ENCODE data around the gene WBP2NL.

GRCh38 chr22:42022162-42022847, 23.7 kb downstream of the WBP2NL start:
- no peak for TF ChIP-seq REST (IDR thresholded peaks at IDR 0.05; ENCODE audit: insufficient replicate concordance, low read depth)
- no peak for TF ChIP-seq POLR2AphosphoS5 (IDR thresholded peaks at IDR 0.05; ENCODE audit: low read depth)
- no peak for TF ChIP-seq CTCF (IDR thresholded peaks at IDR 0.05; ENCODE audit: insufficient read depth, low read length)
